Stimulated activated CD8-positive, alpha-beta memory T cell treated with anti-CD3 and anti-CD28 coated beads, Interleukin-15, amount 100 ng/mL, for 48 hours (primary cell): ENCODE data around the gene CNOT11.
A peak's percentile ranks its signal among the peaks of the same experiment; 100 is the strongest.
"Not testable (repeated sequence)": the region's sequence is repeated elsewhere in the genome, so short reads cannot be mapped to it uniquely, and the experiment has no call there.

Source experiments
- DNase-seq, 2 donors: peaks; one replicate each; pipeline ENCODE4 v3.0.0-alpha.2; 2020; ENCODE audit warnings: low read depth in 2 of 2

The CNOT11 gene

DNA sequence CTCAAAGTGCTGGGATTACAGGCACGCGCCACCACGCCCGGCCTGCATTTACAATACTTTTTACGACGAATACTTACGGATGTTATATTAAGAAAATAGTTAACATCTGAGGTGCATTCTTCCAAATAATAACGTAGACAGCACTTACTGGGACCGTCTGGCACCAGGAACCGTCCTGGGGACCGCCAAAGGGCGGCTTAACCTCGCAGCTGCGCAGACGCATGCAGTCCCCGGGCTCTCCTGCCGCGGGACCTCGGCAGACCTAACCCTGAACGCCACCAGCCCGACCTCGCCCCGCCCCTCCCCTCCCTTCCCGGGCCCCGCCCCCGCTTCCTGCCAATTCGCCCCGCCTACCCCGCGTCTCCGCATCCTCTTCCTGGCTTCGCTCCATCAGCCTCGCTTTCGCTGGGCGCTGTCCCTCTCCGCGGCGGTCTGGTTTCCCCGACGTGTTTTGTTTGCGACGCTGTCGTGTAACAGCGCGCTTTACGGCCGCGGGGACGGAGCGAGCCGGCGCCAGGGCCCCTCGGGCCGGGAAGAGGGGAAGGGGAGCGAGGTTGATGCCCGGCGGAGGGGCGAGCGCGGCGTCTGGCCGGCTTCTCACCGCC lies at the start of gene CNOT11:
CNOT11 (plus strand) TSS at position 479 of the 605 bp plus-strand sequence; CDS start at position 558, 79 bp downstream.
- peak; percentile 96 to 98 for DNase-seq

DNA sequence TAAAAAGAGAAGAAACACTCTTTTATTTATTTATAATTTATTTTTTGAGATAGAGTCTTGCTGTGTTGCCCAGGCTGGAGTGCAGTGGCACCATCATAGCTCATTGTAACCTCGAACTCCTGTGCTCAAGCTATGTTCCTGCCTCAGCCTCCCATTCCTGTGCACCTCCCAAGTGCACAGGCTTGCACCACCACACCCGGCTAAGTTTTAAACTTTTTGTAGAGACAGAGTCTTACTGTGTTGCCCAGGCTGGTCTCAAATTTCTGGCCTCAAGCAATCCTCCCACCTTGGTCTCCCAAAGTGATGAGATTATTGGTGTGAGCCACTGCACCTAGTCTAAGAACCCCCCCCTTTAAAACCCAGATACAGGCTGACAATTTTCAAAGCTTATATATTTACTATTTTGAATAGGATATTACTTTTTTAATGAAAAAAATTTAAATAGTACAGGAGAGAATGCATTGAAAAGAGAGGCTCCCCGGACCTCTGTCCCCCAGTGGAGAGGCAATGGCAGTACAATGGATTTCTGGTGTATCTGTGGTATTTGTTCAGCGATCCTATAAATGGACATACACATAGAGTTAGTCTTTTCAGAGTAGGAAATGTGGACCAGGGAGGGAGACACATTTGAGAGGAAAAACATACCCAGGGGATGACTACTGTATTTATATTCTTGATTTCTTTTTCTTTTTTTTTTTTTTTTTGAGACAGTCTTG lies 48.1 kb upstream of the CNOT11 start:
- DNase-seq = no peak

DNA sequence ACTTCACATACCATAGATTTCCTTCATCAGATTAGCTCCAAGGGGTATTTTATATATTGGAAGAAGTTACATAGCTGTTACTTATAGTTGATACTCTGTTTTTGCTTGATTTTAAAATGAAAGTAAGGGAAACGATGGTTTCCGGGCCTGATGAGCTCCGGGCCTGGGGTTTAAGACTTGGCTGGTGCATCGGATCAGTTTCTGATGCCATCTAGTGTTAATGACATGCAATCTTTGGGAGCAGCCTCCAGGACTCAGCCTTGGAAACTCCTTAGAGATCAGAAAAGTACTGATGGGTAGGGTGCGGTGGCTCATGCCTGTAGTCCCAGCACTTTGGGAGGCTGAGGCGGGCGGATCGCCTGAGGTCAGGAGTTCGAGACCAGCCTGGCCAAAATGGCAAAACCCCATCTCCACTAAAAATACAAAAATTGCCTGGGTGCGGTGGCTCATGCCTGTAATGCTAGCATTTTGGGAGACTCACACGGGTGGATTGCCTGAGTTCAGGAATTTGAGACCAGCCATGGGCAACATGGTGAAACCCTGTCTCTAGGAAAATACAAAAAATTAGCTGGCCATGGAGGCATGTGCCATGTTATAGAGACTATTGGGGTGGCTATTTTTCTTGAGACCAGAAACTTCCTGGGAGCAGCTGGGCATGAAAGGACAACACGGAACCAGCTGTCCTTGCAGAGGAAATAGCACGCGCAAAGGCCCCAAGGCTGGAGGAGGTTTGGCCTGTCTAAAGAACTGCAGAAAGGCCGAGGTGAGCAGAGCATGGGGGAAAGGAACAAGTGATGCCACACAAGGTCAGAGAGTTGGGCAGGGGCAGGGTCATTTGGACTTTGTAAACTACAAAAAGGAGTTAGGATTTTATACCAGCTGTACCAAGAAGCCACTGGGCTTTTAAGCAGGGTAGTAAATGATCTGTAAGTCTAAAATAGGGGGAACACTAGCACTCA lies 46.9 kb upstream of the CNOT11 start:
- DNase-seq = peak; percentile 8 to 18

DNA sequence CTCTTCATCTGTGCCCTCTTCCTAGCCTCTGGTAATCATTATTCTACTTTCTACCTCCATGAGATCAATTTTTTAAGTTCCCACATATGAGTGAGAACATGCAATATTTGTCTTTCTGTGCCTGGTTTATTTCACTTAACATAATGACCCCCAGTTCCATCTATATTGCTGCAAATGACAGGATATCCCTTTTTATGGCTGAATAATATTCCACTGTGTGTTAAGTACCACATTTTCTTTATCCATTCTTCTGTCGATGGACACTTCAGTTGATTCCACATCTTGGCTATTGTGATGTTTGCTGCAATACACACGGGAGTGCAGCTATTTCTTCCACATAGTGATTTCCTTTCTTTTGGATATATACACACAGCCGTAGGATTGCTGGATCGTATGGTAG lies 43.9 kb upstream of the CNOT11 start:
- no peak for DNase-seq

DNA sequence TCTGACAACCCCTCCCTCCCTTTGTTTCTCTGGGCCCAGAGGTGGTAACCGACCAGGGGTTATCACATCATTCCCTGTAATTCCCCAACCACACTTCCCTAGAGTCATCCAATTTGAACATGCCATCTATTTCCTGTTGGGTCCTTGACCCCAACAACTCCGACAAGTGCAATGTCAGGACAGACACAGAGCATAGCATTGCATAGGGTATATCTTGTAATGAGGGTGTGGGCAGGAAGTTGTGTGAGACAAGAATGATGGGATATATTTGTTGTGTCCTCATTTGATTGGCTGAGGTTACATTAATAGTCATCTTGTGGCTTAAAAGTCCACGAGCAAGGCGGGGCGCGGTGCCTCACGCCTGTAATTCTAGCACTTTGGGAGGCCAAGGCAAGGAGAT lies 33.4 kb upstream of the CNOT11 start:
- DNase-seq = no peak

DNA sequence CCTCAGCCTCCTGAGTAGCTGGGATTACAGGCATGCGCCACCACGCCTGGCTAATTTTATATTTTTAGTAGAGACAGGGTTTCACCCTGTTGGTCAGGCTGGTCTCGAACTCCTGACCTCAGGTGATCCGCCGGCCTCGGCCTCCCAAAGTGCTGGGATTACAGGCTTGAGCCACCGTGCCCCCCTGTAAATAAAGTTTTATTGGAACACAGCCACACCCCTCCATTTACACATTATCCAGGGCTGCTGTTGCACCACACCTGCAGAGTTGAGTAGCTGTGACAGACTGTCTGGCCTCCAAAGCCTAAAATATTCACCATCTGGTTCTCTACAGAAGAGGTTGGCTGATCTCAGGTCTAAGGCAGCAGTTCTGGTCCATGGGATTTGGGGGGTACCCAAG lies 32.6 kb upstream of the CNOT11 start:
- DNase-seq = not testable (repeated sequence)

DNA sequence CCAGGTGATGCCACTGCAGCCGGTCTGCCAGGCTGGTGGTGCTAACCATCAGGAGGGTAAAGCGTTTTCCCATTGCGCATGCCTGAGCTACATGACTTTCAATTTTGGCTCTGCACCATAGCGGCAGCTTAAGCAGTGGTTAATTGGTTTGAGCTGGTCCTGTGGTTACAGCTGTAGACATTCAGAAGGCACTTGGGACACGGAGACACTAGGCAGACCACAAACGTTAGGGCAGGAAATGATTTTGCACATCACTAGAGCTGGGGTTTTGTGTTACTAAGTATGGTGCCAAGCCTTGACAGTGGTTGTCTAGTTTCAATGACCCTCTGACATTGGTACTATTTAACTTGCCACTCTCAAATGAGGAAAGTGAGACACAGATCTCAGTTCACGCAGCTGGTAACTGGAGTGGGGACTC lies 28.9 kb upstream of the CNOT11 start:
- DNase-seq = peak; percentile 21 to 24

DNA sequence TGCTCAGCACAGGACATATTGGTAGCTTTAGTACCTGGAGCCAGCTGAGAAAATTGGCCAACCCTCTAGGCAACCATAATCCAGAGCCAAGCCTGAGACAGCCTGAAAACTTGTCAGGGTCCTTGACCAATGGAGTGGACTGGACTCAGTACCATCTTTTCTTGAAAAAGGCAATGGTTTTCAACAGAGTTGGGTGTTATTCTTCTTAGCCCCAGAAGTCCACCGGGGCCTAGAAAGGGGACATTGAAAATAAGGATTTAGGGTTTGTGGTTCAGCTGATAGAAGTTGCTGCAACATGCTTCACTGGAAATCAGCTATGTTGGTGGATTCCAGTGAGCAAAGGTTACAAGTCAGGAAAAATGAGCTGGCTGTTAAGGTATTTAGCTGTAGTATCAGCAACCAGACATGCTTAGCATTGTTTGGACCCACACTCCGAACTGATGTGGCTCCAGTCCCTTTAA lies 22.1 kb upstream of the CNOT11 start:
- DNase-seq = no peak

DNA sequence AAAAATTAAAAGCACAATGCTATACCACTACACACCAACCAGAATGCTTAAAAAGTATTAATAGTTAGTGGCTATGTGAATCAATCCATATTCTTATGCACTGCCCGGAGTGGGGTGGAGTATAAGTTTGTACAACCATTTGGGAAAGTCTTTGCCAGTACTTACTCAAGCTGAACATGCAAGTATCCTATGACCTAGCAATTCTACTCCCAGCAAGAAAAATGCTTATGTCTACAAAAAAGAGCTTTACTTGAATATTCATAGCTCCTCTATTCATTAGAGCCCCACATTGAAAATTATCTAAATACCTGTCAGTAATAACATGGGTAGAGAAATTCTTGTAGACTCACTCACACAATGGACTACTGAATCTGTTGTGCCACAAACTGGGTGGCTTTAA lies 21.4 kb upstream of the CNOT11 start:
- DNase-seq = no peak

DNA sequence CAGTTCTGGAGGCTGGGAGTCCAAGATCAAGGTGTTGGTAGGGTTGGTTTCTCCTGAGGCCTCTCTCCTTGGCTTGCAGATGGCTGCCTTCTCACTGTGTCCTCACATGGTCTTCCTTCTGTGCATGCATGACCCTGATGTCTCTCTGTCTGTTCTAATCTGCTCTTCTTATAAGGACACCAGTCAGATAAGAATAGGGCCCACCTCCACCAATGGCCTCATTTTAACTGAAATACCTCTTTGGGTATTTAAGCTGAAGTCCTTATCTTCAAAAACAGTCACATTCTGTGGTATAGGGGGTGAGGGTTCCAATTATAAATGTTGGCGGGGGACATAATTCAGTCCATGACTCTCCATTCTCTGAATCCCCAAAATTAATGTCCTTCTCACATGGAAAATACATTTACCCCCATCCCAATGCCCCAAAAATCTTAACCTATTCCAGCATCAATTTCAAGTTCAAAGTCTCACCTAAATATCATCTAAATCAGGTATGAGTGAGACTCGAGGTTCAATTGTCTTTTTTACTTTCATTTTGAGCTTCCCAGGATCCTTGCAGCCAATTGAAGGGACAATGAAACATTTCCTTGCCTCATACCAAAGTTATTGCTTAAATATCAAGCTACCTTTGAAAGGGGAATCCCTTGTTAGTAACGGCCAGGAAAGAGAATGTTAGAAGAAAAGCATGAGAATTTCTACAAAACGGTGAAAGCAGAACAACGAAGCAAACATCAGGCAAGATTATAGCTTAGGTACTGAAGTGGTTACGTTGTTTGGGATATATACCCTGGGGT lies 20.6 kb upstream of the CNOT11 start:
- DNase-seq = no peak

DNA sequence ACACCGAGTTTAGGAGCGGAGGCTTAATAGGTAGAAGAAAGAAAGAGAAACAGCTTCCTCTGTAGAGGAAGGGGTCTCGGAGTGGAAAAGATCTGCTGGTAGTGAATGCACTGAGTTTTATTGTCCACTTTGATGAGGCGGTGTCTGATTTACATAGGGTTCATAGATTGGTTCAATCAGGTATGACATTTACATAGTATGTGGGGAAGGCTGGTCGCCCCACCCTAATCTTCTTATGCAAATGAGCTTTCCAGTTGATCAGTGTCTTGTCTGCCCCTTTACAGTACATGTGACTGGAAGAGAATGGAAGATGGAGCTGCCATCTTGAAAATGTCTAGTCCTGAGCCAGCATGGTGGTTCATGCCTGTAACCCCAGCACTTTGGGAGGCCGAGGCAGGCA lies 19.9 kb upstream of the CNOT11 start:
- DNase-seq = no peak

DNA sequence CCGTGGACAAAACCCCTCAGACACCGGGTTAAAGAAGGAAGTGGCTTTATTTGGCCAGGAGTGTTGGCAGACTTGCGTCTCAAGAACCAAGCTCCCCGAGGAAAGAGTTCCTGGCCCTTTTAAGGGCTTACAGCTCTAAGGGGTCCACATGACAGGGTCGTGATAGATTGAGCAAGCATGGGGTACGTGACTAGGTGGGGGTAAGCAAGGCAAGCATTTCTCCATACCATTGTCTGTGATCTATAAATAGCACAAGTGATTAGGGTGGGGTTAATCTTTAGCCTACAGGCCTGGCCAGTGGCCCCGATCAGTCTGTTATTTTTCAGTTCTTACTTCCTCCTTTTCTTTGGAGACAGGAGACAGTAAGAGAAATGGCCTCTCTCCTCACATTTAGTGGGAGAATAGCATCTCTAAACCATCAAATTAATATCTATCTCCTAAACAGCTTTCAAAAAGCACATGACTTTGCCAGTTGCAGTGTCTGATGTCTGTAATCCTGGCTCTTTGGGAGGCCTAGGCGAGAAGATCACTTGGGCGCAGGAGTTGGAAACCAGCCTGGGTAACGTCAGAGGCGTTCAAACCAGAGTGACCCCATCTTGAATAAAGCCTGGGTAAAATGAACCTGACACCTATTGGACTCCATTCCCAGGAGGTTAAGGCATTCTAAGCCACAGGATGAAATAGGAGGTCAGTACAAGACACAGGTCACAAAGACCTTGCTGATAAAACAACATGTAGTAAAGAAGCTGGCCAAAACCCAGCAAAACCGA lies 18.3 kb upstream of the CNOT11 start:
- no peak for DNase-seq

DNA sequence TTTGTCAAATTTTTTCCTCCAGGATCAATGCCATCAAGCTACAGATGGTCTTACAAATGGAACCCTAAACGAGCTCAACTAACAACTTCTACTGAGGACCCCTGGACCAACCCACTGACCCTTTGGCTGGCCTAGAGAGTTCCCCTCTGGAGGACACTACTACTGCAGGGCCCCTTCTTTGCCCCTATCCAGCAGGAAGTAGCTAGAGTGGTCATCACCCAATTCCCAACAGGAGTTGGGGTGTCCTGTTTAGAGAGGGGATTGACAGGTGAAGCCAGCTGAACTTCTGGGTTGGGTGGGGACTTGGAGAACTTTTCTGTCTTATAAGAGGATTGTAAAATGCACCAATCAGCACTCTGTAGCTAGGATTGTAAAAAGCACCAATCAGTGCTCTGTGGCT lies 16.7 kb upstream of the CNOT11 start:
- not testable (repeated sequence) for DNase-seq

DNA sequence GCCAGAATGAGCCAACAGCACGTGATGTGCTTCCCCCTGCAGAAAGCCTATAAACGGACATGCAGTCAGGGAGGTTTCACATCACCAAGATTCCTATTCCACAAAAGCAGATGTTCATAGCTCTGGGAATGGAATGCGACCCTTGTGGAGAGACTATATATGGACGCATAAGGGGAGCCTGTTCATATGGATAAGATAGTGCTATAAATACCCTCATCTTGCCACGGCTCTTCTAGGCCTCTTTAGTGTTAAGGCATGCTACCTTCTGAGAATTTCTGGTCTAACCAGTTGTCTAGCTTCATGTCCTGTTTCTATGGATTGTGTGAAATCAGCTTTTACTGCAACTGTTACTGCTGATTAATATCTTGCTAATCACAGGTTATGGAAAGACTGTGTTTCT lies 14.7 kb upstream of the CNOT11 start:
- DNase-seq = not testable (repeated sequence)

DNA sequence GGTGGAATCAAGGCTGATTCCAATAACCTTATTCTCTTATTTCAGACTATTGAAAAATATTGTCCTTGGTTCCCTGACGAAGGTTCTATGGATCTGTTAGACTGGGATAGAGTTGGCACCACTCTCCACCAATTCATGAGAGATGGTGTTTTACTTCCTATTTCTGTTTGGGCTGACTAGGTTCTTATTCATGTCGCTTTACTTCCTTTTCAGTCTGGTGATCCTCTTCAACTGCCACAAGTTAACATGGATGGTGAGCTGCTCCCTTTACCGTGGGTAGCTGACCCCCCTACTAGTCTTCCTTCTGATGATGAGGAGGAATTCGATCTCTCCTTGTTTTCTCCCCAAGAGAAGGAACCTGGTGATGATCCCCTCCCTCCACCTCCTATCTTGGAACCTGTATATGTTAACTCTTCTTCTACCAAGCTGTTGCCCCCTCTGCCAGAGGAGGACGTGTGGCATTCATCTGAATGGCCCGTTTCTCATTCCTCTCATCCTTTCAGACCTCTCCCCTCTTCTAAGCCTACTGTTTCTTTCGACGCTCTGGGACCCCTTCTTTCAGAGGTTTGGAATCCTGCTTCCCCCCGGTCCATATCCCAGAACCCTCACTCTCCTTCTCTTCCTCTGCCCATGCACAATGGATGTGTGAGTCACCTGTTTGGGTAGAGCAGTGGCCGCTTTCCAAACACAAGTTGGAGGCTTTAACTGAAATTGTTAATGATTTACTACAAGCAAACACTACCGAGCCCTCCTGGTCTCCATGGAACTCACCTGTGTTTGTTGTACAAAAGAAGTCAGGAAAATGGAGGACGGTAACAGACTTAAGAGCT lies 13.5 kb upstream of the CNOT11 start:
- no peak for DNase-seq

DNA sequence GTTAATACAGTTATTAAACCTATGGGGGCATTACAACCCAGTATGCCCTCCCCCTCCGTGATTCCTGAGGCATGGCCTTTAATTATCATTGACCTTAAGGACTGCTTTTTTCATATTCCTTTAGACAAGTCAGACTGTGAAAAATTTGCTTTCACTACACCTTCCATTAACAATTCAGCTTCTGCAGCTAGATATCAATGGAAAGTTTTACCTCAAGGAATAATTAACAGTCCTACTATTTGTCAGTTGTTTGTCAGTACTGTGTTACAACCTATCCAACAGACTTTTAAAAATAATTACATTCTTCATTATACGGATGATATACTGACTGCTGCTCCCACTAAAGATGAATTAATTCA lies 12.9 kb upstream of the CNOT11 start:
- not testable (repeated sequence) for DNase-seq

DNA sequence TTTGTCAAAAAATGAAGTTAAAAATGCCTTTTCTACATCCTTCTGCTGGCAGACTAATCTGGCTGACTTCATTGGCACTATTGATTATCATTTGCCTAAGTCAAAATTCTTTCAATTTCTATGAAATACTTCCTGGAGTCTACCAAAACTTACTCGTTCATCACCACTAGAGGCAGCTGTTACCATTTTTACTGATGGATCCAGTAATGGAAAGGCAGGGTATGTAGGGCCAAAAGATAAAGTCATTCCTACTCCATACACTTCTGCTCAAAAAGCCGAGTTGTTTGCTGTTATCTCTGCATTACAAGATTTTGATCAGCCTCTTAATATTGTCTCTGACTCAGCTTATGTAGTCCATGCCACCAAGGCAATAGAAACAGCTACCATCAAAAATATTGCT lies 12.0 kb upstream of the CNOT11 start:
- DNase-seq = not testable (repeated sequence)

DNA sequence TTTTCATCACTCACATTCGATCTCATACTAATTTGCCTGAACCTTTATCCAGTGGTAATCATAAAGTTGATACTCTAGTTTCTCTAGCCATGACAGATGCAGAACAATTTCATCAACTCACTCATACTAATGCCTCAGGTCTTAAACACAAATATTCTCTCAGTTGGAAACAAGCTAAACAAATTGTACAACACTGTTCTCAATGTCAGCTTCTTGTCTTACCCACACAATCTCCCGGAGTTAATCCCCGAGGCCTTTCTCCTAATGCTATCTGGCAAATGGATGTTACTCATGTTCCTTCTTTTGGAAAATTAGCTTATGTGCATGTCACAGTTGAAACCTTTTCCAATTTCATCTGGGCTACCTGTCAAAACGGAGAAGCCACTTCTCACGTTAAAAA lies 11.5 kb upstream of the CNOT11 start:
- DNase-seq = no peak

DNA sequence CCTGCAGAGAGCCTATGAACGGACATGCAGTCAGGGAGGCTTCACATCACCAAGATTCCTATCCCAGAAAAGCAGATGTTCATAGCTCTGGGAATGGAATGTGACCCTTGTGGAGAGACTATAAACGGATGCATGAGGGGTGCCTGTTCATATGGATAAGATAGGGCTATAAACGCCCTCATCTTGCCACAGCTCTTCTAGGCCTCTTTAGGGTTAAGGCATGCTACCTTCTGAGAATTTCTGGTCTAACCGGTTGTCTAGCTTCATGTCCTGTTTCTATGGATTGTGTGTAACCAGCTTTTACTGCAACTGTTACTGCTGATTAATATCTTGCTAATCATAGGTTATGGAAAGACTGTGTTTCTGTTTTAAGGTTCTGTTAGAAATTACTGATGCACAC lies 8.3 kb upstream of the CNOT11 start:
- DNase-seq = not testable (repeated sequence)

DNA sequence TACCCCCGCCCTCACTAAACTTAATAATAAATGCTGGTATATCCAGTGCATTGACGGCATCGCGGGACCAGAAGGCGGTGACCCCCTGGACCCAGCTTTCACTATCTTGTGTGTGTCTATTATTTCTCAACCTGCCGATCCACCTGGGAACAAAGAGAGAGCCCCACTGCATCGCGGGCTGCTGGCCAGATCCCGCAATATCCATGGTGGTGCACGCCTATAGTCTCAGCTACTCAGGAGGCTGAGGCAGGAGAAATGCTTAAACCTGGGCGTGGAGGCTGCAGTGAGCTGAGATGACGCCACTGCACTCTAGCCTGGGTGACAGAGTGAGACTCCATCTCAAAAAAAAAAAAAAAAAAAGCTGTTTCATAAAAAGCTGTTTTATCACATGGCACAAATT lies 7.8 kb upstream of the CNOT11 start:
- DNase-seq = not testable (repeated sequence)
